GM21528 (cell line): ENCODE results near the gene NCCRP1.

Source experiments
- ATAC-seq: cut with Tn5 transposase; IDR thresholded peaks from one replicate; pipeline ENCODE4 v1.9.1; 2021; ENCODE audit warnings: mild to moderate bottlenecking, moderate library complexity; ENCODE audit not compliant: unreplicated experiment, low FRiP score

Gene NCCRP1, protein sequence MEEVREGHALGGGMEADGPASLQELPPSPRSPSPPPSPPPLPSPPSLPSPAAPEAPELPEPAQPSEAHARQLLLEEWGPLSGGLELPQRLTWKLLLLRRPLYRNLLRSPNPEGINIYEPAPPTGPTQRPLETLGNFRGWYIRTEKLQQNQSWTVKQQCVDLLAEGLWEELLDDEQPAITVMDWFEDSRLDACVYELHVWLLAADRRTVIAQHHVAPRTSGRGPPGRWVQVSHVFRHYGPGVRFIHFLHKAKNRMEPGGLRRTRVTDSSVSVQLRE

DNA sequence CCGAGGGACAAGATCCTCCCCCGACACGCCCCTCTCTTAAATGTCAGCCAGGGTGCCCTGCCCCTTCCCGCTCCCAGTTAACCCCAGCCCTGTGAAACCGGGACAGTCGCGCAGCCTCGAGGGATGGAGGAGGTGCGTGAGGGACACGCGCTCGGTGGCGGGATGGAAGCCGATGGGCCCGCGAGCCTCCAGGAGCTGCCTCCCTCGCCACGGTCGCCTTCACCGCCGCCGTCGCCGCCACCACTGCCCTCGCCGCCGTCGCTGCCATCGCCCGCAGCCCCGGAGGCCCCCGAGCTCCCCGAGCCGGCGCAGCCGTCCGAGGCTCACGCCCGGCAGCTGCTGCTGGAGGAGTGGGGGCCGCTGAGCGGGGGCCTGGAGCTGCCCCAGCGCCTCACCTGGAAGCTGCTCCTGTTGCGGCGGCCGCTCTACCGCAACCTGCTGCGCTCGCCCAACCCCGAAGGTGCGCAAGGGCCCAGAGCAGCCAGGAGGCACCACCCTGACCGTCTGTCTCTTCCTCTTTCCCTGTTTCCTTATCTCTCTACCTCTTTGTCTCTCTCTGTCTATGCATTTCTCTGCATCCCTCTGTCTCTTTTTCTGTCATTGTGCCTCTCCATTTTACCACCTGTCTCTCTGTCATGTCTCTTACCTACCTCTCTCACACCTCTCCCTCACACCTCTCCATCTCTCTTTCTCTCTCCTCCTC, at the start of gene NCCRP1:
Gene NCCRP1 (plus strand): TSS at position 105 of the 703 bp plus-strand sequence. CDS start 19 bp downstream, at position 124.
- no peak for ATAC-seq

DNA sequence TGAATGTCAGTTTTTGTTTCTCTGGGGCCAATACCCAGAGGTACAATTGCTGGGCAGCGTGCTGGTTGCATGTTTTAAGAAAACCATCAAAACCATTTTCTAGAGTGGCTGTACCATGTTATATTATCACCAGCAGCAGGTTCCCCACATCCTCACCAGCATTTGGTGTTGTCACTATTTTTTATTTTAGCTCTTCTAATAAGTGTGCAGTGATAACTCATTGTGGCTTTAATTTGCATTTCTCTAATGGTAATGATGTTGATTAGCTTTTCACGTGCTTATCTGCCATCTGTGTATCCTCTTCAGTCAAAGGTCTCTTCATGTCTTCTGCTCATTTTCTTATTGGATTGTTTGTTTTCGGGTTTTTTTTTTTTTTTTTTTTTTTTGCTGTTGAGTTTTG, 49.3 kb upstream of the NCCRP1 start:
- no peak for ATAC-seq

DNA sequence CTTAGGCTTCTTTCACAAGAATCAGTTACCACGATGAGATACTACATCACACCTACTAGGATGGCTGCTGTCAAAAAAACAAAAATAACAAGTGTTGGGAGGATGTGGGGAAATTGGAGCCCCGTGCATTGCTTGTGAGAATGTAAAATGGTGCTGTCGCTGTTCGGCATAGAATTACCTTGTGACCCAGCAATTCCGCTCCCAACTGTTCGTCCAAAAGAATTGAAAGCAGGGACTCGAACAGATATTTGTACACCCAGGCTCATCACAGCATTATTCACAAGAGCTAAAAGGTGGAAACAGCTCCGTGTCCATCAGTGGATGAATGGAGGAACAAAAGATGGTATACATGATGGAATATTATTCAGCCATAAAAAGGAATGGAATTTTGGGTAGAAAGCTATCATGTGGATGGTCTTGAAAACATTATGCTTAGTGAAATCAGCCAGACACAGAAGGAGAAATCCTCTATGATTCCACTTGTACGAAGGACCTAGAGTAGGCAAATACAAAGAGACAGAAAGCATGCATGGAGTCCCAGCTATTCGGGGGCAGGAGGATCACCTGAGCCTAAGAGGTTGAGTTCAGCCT, 47.7 kb upstream of the NCCRP1 start:
- ATAC-seq: no peak

DNA sequence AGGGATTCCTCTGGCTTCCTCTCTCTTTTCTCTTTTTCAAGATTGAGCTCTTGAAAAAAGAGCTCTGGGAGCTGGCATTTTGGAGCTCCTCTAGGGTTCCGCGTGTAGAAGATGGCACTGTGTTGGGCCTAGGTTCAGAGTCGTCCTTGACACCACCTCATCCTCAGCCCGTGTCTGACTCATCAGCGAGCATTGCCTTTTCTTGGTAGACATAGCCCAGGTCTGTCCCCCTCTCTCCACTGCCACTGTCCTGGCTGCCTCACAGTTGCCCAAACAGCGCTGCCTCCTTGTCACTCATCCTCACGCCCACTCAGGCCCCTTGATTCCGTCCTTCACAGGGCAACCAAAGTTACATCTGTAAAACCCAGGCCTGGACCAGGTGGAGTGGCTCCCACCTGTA, 46.5 kb upstream of the NCCRP1 start:
- ATAC-seq: no peak

DNA sequence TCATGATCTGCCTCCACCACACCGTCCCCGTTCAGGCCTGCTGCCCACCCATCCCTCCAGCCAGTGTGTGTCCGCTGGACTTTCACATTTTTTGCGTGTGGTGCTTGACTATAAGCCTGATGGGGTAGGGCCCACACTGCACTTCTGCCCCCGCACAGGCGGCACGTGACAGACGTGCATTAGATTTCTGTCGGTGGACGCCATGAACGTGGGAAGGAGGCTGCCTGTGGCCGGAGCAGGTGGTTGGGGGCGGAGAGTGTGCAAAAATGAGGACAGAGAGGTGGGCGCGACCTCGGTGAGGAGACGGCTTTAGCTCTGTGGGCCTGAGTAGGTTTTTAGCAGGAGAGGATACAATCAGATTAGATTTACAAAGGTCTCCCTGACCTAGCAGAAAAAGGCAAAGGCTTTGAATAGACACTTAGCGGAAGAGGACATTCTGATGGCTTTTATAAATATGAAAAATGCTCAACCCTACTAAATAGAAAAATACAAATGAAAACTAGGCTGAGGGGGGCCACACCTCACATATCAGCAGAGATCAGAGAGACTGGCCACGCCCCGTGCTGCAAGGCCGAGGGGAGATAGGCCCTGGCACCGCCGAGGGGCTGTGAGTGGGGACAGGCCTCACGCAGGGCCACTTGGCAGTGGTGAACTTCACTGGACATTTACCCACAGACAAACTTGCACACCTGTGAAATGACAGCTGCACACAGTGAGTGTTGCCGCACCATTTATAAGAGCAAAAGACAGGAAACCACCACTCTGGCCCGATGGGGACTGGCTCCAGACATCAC, 45.8 kb upstream of the NCCRP1 start:
- no peak for ATAC-seq

DNA sequence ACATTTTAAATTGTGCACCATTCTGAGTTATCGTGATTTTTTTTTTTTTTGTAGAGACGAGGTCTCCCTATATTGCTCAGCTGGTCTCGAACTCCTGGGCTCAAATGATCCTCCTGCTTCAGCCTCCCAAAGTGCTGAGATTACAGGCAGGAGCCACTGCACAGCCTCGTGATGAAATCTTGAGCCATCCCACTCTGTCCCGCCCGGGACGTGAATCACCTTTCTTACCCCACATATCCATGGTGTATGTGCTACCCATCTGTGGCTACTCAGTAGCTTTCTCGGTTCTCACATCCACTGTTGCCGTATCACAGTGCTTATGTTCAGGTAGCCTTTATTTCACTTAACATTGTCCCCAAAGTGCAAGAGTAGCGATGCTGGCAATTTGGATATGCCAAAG, 44.7 kb upstream of the NCCRP1 start:
- no peak for ATAC-seq

DNA sequence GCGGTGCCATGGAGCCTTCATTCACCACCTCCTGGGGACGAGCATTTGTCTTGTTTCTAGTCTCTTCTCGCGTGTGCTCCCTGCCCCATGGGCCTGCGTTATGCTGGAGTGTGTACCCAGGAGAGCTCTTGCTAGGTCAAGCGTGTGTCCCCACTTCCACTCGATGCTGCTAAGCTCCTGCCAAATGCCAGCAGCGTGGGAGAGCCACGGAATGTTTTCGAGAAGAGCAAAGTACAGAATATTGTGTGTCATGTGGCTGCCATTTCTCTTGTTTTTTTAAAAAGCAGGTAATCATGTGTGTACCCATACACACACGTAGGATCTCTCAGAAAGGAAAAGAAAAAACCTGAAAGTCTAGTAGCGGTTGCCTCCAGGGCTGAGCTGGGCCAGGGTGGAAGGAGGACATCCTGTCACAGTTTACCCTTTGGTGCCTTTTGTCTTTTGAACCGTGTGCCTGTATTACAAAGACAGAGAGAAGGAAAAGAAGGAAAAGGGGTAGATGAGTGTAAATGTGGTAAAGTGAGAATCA, 42.6 kb upstream of the NCCRP1 start:
- no peak for ATAC-seq

DNA sequence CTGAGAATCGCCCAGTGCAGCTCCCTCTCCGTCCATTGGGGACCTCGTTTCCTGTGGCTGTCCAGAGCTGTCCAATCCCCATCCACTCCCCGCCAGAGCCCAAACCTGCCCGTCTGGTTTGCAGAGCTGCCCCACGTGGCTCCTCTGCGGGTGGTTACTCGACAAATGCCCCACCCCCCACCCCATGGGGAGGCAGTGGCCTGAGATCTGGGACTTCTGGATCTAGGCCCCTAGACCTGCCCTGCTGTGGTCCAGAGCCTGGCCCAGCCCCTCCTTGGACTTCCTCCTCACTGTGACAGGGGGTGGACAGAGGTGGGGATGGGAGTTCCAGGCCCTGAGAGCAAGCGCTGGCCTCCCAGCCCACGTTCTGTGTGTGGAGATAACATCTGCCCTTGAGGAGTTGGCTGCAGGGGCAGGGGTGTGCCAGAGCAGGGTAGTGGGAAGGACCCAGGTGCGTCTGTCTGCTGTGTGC, 42.1 kb upstream of the NCCRP1 start:
- ATAC-seq: no peak

DNA sequence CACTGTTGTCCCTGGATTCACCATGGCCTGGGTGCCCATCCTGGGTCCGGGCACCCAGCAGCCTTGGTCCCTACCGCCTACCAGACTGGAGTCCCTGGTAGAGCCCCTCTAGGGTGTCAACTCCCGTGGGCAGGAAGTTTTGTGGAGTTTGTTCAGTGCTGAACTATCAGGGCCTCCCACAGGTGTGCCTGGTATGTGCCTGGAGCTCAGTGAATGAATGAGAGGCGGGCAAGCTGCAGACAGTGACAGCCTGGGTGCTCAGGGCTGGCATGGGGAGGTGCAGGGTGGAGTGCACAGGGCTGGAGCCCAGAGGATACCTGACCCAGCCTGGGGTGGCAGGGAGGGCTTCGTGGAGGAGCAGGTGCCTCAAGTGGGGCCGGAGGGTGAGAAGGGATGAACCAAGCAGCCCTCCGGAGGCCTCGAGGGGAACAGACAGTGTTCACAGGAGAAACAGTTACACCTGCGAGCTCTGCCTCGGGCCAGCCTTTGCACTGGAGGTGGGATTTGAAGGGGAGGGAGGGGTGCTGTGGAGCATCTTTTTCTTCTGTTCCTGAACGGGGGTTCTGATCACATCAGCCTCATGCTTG, 41.6 kb upstream of the NCCRP1 start:
- no peak for ATAC-seq

DNA sequence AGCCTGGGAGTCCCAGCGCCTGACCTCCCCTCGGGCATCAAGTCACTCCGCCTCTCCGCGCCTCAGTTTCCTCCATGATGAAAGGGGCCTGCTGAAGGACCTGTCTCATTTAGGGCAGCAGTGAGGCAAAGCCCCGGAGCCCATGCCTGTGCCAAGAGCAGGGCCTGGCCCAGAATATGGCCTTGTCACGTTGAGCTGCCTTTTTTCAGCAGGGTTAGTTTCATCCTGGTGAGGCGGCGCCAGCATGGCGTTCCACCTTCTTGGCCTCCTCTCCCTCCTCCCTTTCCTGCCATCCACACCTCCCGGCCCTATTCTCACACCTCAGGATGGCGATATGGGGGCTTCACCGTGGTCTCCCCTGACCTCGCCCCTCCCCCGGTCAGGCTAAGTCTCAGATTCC, 41.0 kb upstream of the NCCRP1 start:
- ATAC-seq: no peak

DNA sequence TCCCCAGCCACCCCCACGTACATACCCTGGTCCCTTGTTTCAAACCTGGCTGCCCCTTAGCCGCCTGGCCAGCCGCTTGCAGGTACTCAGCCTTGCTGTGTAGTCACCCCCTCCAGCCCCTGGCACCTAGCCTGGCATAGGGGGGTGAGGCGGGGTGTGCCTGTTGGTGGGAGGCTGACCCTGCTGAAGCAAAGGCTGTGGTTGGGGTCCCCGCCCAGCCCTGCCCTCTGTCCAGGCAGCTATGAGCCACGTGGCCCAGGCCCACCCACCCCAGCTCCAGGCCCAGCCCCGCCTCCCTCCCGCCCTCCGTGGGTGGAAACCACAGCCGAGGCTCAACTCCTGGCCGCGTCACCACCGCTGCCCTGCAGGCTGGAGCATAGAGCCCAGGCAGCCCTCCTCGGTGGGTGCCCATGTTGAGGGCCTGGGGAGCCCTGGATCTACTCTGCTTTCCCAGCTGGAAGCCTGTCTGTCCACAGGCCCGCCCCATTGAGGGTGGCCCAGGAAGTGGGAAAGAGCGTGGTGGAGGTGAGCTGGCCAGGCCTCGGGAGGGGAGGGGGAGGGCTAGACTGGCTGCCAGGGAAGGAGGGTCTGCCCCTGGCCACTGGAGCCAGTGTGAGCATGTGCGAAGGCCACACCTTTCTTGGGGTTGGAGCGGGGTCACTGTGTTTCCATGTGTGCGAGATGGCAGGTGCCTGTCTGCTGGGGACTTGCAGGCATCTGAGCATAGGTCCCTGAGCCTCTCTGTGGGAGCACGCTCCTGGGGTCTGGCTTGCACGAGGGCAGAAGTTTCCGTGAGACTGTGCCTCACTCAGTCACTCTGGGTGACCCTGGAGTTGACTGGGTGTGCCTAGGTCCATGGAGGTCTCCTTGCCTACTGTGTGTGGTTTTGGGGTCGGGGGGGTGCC, 40.2 kb upstream of the NCCRP1 start:
- ATAC-seq: no peak

DNA sequence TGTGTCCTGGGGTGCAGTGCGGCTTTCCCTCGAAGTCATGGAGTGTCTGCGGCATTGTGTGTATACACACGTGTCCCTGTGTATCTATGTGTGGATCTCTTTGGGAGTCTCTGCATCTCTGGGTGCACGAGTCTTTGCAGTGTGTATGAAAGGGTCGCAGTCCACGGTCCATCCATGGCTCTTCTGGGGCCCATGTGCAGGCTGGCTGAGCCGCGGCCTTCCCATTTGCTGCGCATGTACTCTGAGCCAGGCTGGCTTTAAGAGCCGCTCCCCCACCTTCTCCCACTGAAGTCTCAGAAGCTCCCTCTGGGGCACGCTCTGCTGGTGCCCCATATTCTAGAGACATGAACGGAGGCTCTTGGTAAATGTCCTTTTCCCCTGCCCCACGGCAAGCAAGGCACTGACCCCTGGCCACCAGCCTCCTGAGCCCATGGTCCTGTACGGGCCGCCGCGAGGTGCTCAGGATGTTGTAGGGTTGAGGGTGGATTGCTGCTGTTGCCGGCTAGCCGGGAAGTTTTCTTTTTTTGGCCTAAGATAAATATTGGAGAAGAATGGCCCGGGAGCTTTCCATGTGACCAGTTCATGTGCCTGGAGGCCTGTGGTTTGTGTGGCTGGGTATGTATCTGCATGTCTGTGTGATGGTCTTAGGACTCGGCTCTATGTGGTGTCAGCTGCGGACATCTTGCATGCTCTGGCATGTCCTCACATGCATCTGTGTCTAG, 39.3 kb upstream of the NCCRP1 start:
- no peak for ATAC-seq

DNA sequence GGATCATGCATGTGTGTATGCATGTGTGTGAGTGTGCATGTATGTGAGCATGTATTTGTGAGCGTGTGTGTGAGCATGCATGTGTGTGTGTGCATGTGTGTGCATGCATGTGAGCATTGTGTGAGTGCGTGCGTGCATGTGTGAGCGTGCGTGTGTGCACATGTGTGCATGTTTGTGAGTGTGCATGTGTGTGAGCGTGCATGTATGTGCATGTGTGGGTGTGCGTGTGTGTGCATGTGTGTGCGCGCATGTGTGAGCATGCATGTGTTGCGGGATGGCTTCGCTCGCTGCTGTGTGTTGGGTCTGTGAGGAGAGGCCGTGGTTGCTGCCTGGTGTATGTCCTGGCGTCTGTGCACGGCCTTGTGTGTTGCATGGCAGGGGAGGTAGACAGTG, 38.8 kb upstream of the NCCRP1 start:
- no peak for ATAC-seq

DNA sequence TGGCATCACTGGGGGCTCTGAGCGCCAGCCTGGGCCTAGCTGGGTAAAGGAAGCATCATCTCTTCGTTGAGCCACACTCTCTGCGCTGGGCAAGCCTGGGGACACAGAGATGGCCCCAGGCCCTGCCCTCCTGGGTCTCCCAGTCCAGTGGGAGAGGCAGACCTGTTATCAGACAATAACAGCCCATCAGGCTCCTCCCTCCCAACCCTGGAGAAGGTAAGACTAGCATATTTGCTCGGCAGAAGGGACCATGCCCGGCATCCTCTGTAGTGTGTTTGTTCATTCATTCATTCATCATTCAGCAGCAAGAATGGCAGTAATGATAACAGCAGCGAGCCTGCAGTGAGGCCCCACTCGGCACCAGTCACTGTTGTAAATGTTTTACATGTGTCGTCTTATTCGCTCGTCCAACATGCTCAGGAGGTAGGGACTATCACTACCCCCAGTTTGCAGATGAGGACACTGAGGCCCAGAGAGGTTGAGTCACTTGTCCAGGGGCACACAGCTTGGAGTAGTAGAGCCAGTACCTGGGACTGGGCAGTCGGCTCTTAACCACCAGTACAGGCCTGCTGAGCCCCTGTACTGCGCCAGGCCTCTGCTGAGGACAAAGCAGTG, 38.0 kb upstream of the NCCRP1 start:
- no peak for ATAC-seq

DNA sequence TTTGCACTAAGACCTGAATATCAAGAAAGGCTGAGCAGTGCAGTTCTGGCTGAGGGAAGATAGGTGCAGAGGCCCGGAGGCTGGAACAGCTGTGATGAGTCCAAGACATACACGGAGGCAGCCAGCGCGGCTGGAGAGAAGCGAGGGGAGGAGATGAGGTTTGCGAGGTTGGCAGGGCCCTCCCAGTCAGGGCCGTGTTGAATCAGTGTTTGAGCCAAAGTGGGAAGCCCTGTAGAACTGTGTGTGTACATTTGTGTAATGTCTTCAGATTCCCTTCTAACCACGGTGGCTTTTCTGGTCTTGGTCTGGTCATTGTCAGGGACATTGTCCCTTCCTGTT, 36.3 kb upstream of the NCCRP1 start:
- no peak for ATAC-seq

DNA sequence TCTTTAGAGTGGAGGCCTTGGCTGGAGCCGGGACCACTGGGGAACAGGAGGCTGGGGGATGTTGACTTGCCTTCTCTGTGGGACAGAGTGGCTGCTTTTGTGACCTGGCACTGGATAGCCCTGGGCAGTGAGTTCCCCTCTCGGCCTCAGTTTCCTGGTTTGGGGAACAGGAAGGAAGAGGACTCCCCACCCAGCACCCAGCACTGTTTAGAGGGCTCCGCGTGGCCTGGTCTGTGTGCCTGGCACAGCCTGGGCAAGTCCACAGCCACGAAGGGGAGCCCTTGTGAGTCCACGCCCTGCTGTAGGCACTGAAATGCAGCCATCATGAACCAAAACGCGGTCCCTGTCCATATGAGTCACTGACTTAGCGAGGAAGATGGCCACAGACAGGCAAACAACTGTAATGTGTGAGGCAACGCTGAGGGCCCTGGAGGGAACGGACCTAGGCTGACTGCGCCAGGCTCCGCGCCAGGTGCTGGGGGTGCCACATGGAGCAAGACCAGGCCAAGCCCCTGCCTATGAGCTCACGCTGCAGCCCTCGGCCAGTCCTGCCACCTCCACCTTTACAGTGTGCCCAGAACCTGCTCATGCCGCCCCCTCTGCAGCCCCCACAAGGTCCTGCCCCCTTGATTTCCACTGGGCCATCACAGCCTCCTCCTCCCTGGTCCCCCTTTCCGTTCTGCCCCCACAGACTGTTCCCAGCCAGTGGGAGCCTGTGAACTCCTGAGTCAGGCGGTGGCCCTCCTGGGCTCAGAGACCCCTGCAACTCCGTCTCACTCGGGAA, 35.7 kb upstream of the NCCRP1 start:
- no peak for ATAC-seq

DNA sequence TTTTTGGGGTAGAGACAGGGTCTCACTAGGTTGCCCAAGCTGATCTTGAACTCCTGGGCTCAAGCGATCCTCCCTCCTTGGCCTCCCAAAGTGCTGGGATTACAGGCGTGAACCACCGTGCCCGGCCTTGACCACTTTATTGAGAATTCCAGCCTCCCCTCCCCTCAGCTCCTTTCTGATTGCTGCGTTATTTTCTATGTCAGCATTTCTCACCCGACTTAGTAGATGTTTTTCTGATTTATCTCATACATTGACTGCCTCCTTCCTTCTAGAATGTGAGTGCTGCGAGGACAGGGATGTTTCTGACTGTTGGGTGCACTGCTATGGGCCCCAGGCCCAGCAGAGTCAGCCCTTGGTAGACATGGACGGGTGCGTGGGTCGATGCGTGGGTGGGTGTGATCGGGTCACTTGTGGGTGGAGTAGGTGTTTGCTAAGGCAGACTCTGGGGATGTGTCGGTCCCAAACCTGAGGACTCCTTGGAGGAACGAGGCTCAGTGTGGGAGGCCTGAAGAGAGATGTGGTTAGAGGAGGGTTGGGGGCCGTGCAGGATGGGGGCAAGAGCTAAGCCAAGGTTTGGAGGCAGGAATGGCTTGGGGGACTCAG, 34.2 kb upstream of the NCCRP1 start:
- no peak for ATAC-seq
